HepG2 (cell line): ENCODE data around the gene KANSL1. TPM values are rescaled to one million over a fixed set of nuclear protein-coding genes. Genes with fewer than 3 reads are reported as not detected.

Experiments
- ATAC-seq: fragments of 200-7000 bp; cut with Tn5 transposase; 3 replicates; pipeline ENCODE4 v1.9.1; 2020; ENCODE audit warnings: mild to moderate bottlenecking, moderate library complexity
- BruUV-seq: library from RNA; stranded (reverse); fragments of 400-500 nt; replicated peaks from 2 replicates; lab custom pipeline; 2021; lab: Mats Ljungman, UMichigan
- CTCF ChIA-PET: fragments of 300-600 bp; formaldehyde crosslinking; extraction: SDS; loops from one replicate; lab custom pipeline; 2021; ENCODE audit warnings: low total read pairs, inconsistent platforms, low intra/inter-chr PET ratio; lab: Yijun Ruan, JAX
- POLR2A ChIA-PET: fragments of 350-600 bp; sonication (Branson Sonifier 250); formaldehyde crosslinking; loops from one replicate; lab custom pipeline; 2020; ENCODE audit warnings: antibody characterized with exemption, inconsistent platforms; lab: Yijun Ruan, JAX
- DNase-seq: peaks from one replicate; pipeline ENCODE4 v3.0.0-alpha.2; 2015; ENCODE audit warnings: low spot score
- FAIRE-seq: peaks from 3 replicates; lab custom pipeline; 2011; peaks lifted over from hg19 to GRCh38; lab: Jason Lieb, UNC
- H2AFZ ChIP-seq: one replicate; pipeline ENCODE4 v1.6.1; 2011; ENCODE audit warnings: low read length, inconsistent platforms
- H3K27ac ChIP-seq: fragments of 300-600 bp; 3 replicates; pipeline ENCODE4 v1.8.0; 2011; ENCODE audit warnings: mixed run types, mild to moderate bottlenecking, mixed read lengths, low read length, inconsistent platforms; ENCODE audit not compliant: insufficient read depth; ENCODE audit errors: extremely low read length
- H3K27me3 ChIP-seq, 2 experiments: fragments of 200-600 bp in 1 of 2; 2 replicates in 1 of 2; 3 replicates in 1 of 2; pipeline versions ENCODE4 v1.6.0 to v1.8.0; 2011; ENCODE audit warnings: low read length in 2 of 2, mild to moderate bottlenecking in 2 of 2, moderate library complexity in 2 of 2, inconsistent platforms in 1 of 2; ENCODE audit not compliant: insufficient read depth in 2 of 2, control insufficient read depth in 1 of 2
- H3K36me3 ChIP-seq, 2 experiments: fragments of 200-600 bp in 1 of 2; replicated peaks in 1 of 2; 2 replicates in 1 of 2; 3 replicates in 1 of 2; pipeline versions ENCODE4 v1.5.1 to v1.8.0; 2011; ENCODE audit warnings: low read length in 2 of 2, inconsistent platforms in 1 of 2; ENCODE audit not compliant: insufficient read depth in 2 of 2, control insufficient read depth in 1 of 2
- H3K4me1 ChIP-seq: 2 replicates; pipeline ENCODE4 v1.5.1; 2012; ENCODE audit warnings: low read length, inconsistent platforms; ENCODE audit not compliant: insufficient read depth
- H3K4me2 ChIP-seq: 2 replicates; pipeline ENCODE4 v1.6.0; 2011; ENCODE audit warnings: low read depth, low read length, inconsistent platforms
- H3K4me3 ChIP-seq, 3 experiments: fragments of 200-600 bp in 1 of 3; sonication (generic), shearing (Covaris generic) in 1 of 3; replicated peaks in 1 of 3; 2 replicates each; pipeline ENCODE4 v1.5.1; 2011 to 2016; ENCODE audit warnings: low read length in 3 of 3, inconsistent platforms in 2 of 3, low read depth in 2 of 3, mild to moderate bottlenecking in 2 of 3, control low read depth in 1 of 3, mixed read lengths in 1 of 3; ENCODE audit not compliant: insufficient read depth in 1 of 3
- H3K79me2 ChIP-seq: one replicate; pipeline ENCODE4 v1.6.1; 2011; ENCODE audit warnings: low read length, inconsistent platforms; ENCODE audit not compliant: insufficient read depth
- H3K9ac ChIP-seq: 2 replicates; pipeline ENCODE4 v1.6.0; 2011; ENCODE audit warnings: mild to moderate bottlenecking, low read depth, low read length, inconsistent platforms; ENCODE audit not compliant: insufficient read depth
- H3K9me3 ChIP-seq: 2 replicates; pipeline ENCODE4 v1.5.1; 2012; ENCODE audit warnings: mild to moderate bottlenecking, low read length
- H4K20me1 ChIP-seq: 2 replicates; pipeline ENCODE4 v1.6.0; 2011; ENCODE audit warnings: inconsistent platforms, mild to moderate bottlenecking, low read length, moderate library complexity; ENCODE audit not compliant: insufficient read depth
- AGO2 ChIP-seq: fragments of 200-400 bp; formaldehyde crosslinking; optimal IDR thresholded peaks from 2 replicates; pipeline ENCODE3; 2017; ENCODE audit warnings: mild to moderate bottlenecking, low read depth, low read length, moderate library complexity
- POLR2A ChIP-seq, 2 experiments: IDR thresholded peaks; 2 replicates each; pipeline ENCODE4 v1.6.1; 2011; ENCODE audit warnings: low read depth in 2 of 2, low read length in 2 of 2, mild to moderate bottlenecking in 1 of 2, moderate library complexity in 1 of 2; ENCODE audit not compliant: insufficient read depth in 1 of 2
- PRDM15 ChIP-seq: sonication (generic); formaldehyde crosslinking; IDR thresholded peaks from 2 replicates; pipeline ENCODE4 v1.4.0; 2020; ENCODE audit warnings: missing genetic modification reagents
- RBM22 ChIP-seq: fragments of 200-400 bp; formaldehyde crosslinking; optimal IDR thresholded peaks from 2 replicates; pipeline ENCODE3; 2017; ENCODE audit warnings: mild to moderate bottlenecking, low read length, moderate library complexity
- ZFP82 ChIP-seq: sonication (generic); formaldehyde crosslinking; IDR thresholded peaks from 2 replicates; pipeline ENCODE4 v1.5.1; 2020; ENCODE audit warnings: mild to moderate bottlenecking, missing genetic modification reagents, borderline replicate concordance
- WGBS: methylation state at CpG from one replicate; pipeline ENCODE4 v1.1.6; 2017; ENCODE audit warnings: low lambda C conversion rate; 5-methylcytosine and 5-hydroxymethylcytosine counted together
- in situ Hi-C: cut with HindIII; loops from 2 replicates; pipeline ENCODE4 v1.10.0; 2017; ENCODE audit warnings: low pct_unique_long_range_greater_than_20kb; ENCODE audit not compliant: extremely low pct_ligation_motif_present
- intact Hi-C: fragments of 100-400 bp; cut with micrococcal nuclease; formaldehyde crosslinking; loops from one replicate; pipeline ENCODE4 v1.10.0; 2022; ENCODE audit not compliant: unreplicated experiment
- polyA plus RNA-seq, 8 experiments: library from polyadenylated mRNA; depleted of rRNA in 3 of 8; stranded (reverse) in 7 of 8; unstranded in 1 of 8; fragments of >200 nt; fragmentation: Illumina TruSeq in 4 of 8; extraction: Trizol in 4 of 8; gene quantifications; 2 replicates each; pipeline versions ENCODE4 v1.2.1 to v1.2.3, GENCODE V29; 2011 to 2016; ENCODE audit warnings: low read depth in 4 of 8, missing spikeins in 1 of 8, mixed read lengths in 1 of 8; ENCODE audit not compliant: insufficient read depth in 1 of 8
- total RNA-seq, 5 experiments: library from RNA; depleted of rRNA; stranded (reverse); fragments of >200 nt; fragmentation: Illumina TruSeq; extraction: Trizol; gene quantifications; 2 replicates each; pipeline ENCODE4 v1.2.3, GENCODE V29; 2016; ENCODE audit warnings: low read depth in 1 of 5

Gene KANSL1
- total and polyA plus RNA-seq, 2 of the 13 experiments (the other 11 are each of a cell fraction or from before 2014, with no cell fraction given), result 24.0 to 59.6 TPM

- Histone ChIP-seq H3K36me3 (peaks cover 56 to 95% of the 10 kb centered on the region in 2 experiments), H3K9me3 (no peaks in the 10 kb centered on the region), H4K20me1 (no peaks in the 10 kb centered on the region), H3K9ac (no peak overlapping the region), H3K27me3 (no peaks in the 10 kb centered on the region), H3K4me1 (no peaks in the 10 kb centered on the region), H3K79me2 (no peaks in the 10 kb centered on the region), H3K4me3 (no peak overlapping the region), H3K4me2 (no peak overlapping the region), H2AFZ (no peak overlapping the region), H3K27ac (no peak overlapping the region)
- ChIA-PET POLR2A (no interaction called here), CTCF (no interaction called here)
- in situ Hi-C loops (no loop called here), intact Hi-C loops (no loop called here)
- FAIRE-seq (no peak), ATAC-seq (no peak), DNase-seq (no peak)
- TF ChIP-seq PRDM15 (CRISPR knock-in tag), result no peak
- TF ChIP-seq POLR2A (IDR thresholded peaks at IDR 0.05; ENCODE audit: insufficient read depth in 1 of 2, low read depth in 2 of 2, low read length in 2 of 2), result 0 out of 4 replicates have a peak, but pooled peaks of 1 of the 2 experiments have one; percentile 29
- WGBS, result 100% methylated on average over 3 of the region's 3 CpGs
- no TSS peak for BruUV-seq
Observed at GRCh38 chr17:46033392-46033791, 159.8 kb downstream of the KANSL1 start.

- ChIA-PET CTCF (no interaction called here), POLR2A (no interaction called here)
- Histone ChIP-seq H3K9ac (no peak overlapping the region), H3K27me3 (no peaks in the 10 kb centered on the region), H3K79me2 (no peaks in the 10 kb centered on the region), H3K36me3 (peaks cover 52 to 95% of the 10 kb centered on the region in 2 experiments), H3K4me2 (no peak overlapping the region), H3K9me3 (no peaks in the 10 kb centered on the region), H3K27ac (no peak overlapping the region), H2AFZ (no peak overlapping the region), H3K4me1 (no peaks in the 10 kb centered on the region), H3K4me3 (no peak overlapping the region), H4K20me1 (no peaks in the 10 kb centered on the region)
- intact Hi-C loops (no loop called here), in situ Hi-C loops (no loop called here)
- no peak for FAIRE-seq
- no peak; the same call in 2 of the 3 replicates for ATAC-seq
- no TSS peak for BruUV-seq
- WGBS, result 100% methylated on average over 11 of the region's 11 CpGs
- no peak for DNase-seq
- peak; percentile 17 for TF ChIP-seq RBM22
- TF ChIP-seq AGO2, result peak; percentile 24
- TF ChIP-seq ZFP82 (CRISPR knock-in tag), result no peak
Observed at GRCh38 chr17:46032909-46033308, 160.3 kb downstream of the KANSL1 start.
